Measurements from ENCODE around the gene IMP4. TPM values are rescaled to one million over a fixed set of nuclear protein-coding genes. Genes with fewer than 3 reads are reported as not detected.

The IMP4 gene
- total RNA-seq, result 10 to 100 TPM; 31.7 to 60.7 TPM
- polyA plus RNA-seq, result 10 to 100 TPM; 61.8 to 95.5 TPM

- H3K27me3 ChIP-seq (ENCODE audit: control insufficient read depth in 4 of 4, insufficient read depth in 4 of 4, low read length in 3 of 4), result no peaks in the 10 kb centered on the region
- peak within 1 kb of the TSS; percentile 78 to 83 for H3K27ac ChIP-seq (ENCODE audit: low read depth in 1 of 2, low read length in 2 of 2)
- no peaks in the 10 kb centered on the region for H3K9me3 ChIP-seq (ENCODE audit: control insufficient read depth in 4 of 4, low read length in 3 of 4)
- peak; percentile 94 for DNase-seq (ENCODE audit: low spot score)
- H3K36me3 ChIP-seq (ENCODE audit: control insufficient read depth in 4 of 4, insufficient read depth in 3 of 4, low read depth in 1 of 4, low read length in 3 of 4), result peaks cover 12 to 40% (median 38%) of the 10 kb centered on the region in 4 donors
- under 1% methylated on average over 60 of the region's 60 CpGs for WGBS
- peak within 1 kb of the TSS; percentile 73 to 97 (median 92) for H3K4me3 ChIP-seq (ENCODE audit: low read depth in 1 of 3, low read length in 3 of 3)
- TF ChIP-seq HNF4A (conservative IDR thresholded peaks at IDR 0.05) (peak in 1 of 2 donors; percentile 57), MAX (IDR thresholded peaks at IDR 0.05) (peak; percentile 90), HNF4G (IDR thresholded peaks at IDR 0.05) (no peak), NR2F2 (IDR thresholded peaks at IDR 0.05) (no peak), CTCF (IDR thresholded peaks at IDR 0.05; ENCODE audit: low read depth, low read length, missing input control) (no peak), GABPA (IDR thresholded peaks at IDR 0.05 in 1 of 2, conservative IDR thresholded peaks at IDR 0.05 in 1 of 2) (peak; percentile 54 to 83), RXRA (IDR thresholded peaks at IDR 0.05) (peak; percentile 7 to 48), SP1 (IDR thresholded peaks at IDR 0.05) (peak; percentile 68), RAD21 (IDR thresholded peaks at IDR 0.05) (peak; percentile 18 to 46), TAF1 (conservative IDR thresholded peaks at IDR 0.05) (no peak), JUND (IDR thresholded peaks at IDR 0.05) (peak; percentile 26 to 54), FOXA2 (IDR thresholded peaks at IDR 0.05) (no peak), ZBTB33 (IDR thresholded peaks at IDR 0.05) (peak; percentile 83), REST (IDR thresholded peaks at IDR 0.05) (peak; percentile 5), ATF3 (IDR thresholded peaks at IDR 0.05) (no peak), FOXA1 (IDR thresholded peaks at IDR 0.05) (peak; percentile 6), EGR1 (IDR thresholded peaks at IDR 0.05; ENCODE audit: low read depth in 2 of 2) (peak in 1 of 2 donors; percentile 36), YY1 (IDR thresholded peaks at IDR 0.05) (peak; percentile 100)
- H3K9ac ChIP-seq (ENCODE audit: low read depth in 1 of 2, low read length in 2 of 2), result peak within 1 kb of the TSS; percentile 67 to 76
- H3K4me1 ChIP-seq (ENCODE audit: control insufficient read depth in 4 of 4, insufficient read depth in 4 of 4, low read length in 3 of 4), result peaks cover 3 to 15% (median 11%) of the 10 kb centered on the region in 4 donors
These were observed at the start of gene IMP4 for GRCh38 chr2:130342533-130343275. Gene IMP4, plus strand, starts transcription at chr2:130342897. Its CDS starts 36 bp downstream, at chr2:130342933.
